SK-N-SH treated with all-trans-retinoic acid at 6 μM for 48 hours (cell line): Measurements from ENCODE around the gene KPNB1.

ENCODE experiments used
- BACH2 ChIP-seq: fragments of 250-450 bp; sonication (Bioruptor Pico); IDR thresholded peaks from 2 replicates; pipeline ENCODE4 v1.9.0; 2021; ENCODE audit warnings: mild to moderate bottlenecking, borderline replicate concordance
- GLIS3 ChIP-seq: fragments of 250-450 bp; sonication (Bioruptor Pico); IDR thresholded peaks from 2 replicates; pipeline ENCODE4 v1.5.0; 2020; ENCODE audit warnings: mild to moderate bottlenecking, moderate library complexity
- ISL1 ChIP-seq: fragments of 250-450 bp; sonication (Bioruptor Pico); IDR thresholded peaks from 2 replicates; pipeline ENCODE4 v2.1.2; 2022; ENCODE audit warnings: mild to moderate bottlenecking, moderate library complexity
- PATZ1 ChIP-seq: fragments of 250-450 bp; sonication (Bioruptor Pico); IDR thresholded peaks from 2 replicates; pipeline ENCODE4 v1.8.0; 2020; ENCODE audit warnings: mild to moderate bottlenecking, moderate library complexity, borderline replicate concordance
- RARB ChIP-seq: fragments of 250-450 bp; sonication (Bioruptor Pico); IDR thresholded peaks from 2 replicates; pipeline ENCODE4 v1.8.0; 2021; ENCODE audit warnings: mild to moderate bottlenecking, moderate library complexity
- ZFP3 ChIP-seq: fragments of 250-450 bp; sonication (Bioruptor Pico); IDR thresholded peaks from 2 replicates; pipeline ENCODE4 v1.5.0; 2020; ENCODE audit warnings: mild to moderate bottlenecking, moderate library complexity
- ZFP30 ChIP-seq: fragments of 450-650 bp; formaldehyde crosslinking; IDR thresholded peaks from 2 replicates; pipeline ENCODE4 v1.5.0; 2022; ENCODE audit warnings: mild to moderate bottlenecking, moderate library complexity
- ZNF565 ChIP-seq: fragments of 450-650 bp; formaldehyde crosslinking; conservative IDR thresholded peaks from 2 replicates; pipeline ENCODE4 v1.5.0; 2020; ENCODE audit warnings: low read depth, mild to moderate bottlenecking, moderate library complexity

- TF ChIP-seq ISL1 (no peak), GLIS3 (no peak), PATZ1 (CRISPR knock-in tag) (no peak), BACH2 (no peak), ZNF565 (CRISPR knock-in tag) (no peak), ZFP30 (CRISPR knock-in tag) (no peak), ZFP3 (CRISPR knock-in tag) (no peak), RARB (CRISPR knock-in tag) (no peak)
Observed at GRCh38 chr17:47704116-47704515, 54.4 kb downstream of the KPNB1 start.
